Keratinocyte (primary cell): ENCODE measurements around the gene DCDC2C.

ENCODE experiments used
- CTCF ChIP-seq, 3 experiments: IDR thresholded peaks in 1 of 3; conservative IDR thresholded peaks in 1 of 3; optimal IDR thresholded peaks in 1 of 3; 2 replicates in 2 of 3; 3 replicates in 1 of 3; pipeline versions ENCODE3 to v1.5.1; 2011; ENCODE audit warnings: low read length in 3 of 3, mild to moderate bottlenecking in 3 of 3, moderate library complexity in 2 of 3, control low read depth in 1 of 3, inconsistent platforms in 1 of 3; ENCODE audit not compliant: insufficient read depth in 2 of 3; ENCODE audit errors: extremely low read depth in 1 of 3
- EZH2 ChIP-seq: IDR thresholded peaks from one replicate; pipeline ENCODE4 v1.6.1; 2012; ENCODE audit warnings: inconsistent platforms, mild to moderate bottlenecking, low read length, moderate library complexity

DNA sequence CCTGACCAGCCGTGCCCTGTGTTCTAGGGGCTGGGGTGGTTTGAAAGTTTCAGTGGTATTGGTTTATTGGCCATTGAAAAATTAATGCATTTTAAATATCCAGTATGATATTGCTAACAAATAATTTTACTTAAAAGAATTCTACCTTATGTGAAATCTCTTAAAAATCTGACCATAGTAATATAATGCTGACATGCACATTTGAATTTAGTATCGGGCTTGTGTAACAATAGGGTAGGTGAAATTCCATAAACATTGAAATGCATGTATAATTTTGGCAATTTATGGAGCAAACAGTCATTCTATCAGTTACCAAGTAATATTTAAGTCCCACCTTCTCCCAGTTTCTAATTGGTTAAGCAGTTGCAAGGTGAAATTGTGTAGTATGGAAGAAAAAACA, 170.5 kb downstream of the DCDC2C start:
- TF ChIP-seq CTCF (optimal IDR thresholded peaks at IDR 0.05 in 1 of 3, IDR thresholded peaks at IDR 0.05 in 1 of 3, conservative IDR thresholded peaks at IDR 0.05 in 1 of 3; ENCODE audit: extremely low read depth in 1 of 3, insufficient read depth in 2 of 3, low read length in 3 of 3) = no peak
- no peak for TF ChIP-seq EZH2
